CD4-positive, alpha-beta T cell (primary cell): Measurements from ENCODE around the gene MLLT6. TPM values are rescaled to one million over a fixed set of nuclear protein-coding genes. Genes with fewer than 3 reads are reported as not detected.

ENCODE experiments used
- ATAC-seq: fragments of 200-7000 bp; cut with Tn5 transposase; one replicate; pipeline ENCODE4 v1.10.0; 2022; ENCODE audit warnings: mild to moderate bottlenecking; ENCODE audit not compliant: poor library complexity
- CTCF ChIA-PET: fragments of 350-600 bp; sonication (Branson Sonifier 250); formaldehyde crosslinking; loops from one replicate; lab custom pipeline; 2021; ENCODE audit warnings: antibody characterized with exemption, inconsistent platforms; lab: Charles Lee
- POLR2A ChIA-PET: fragments of 350-600 bp; sonication (Branson Sonifier 250); formaldehyde crosslinking; loops from one replicate; lab custom pipeline; 2021; ENCODE audit warnings: antibody characterized with exemption, inconsistent platforms; lab: Charles Lee
- DNase-seq, 14 experiments: peaks; one replicate each; pipeline ENCODE4 v3.0.0-alpha.2; 2013 to 2020; ENCODE audit warnings: mixed read lengths in 2 of 14
- H3K27ac ChIP-seq, 2 donors: one replicate each; pipeline versions ENCODE4 v1.5.1 to v1.7.0; 2013; ENCODE audit warnings: low read length in 2 of 2, low read depth in 1 of 2, mild to moderate bottlenecking in 1 of 2
- H3K27me3 ChIP-seq, 2 experiments: 1 replicate in 1 of 2; 2 replicates in 1 of 2; pipeline versions ENCODE4 v1.6.1 to v1.7.0; 2013; ENCODE audit warnings: low read length in 2 of 2, control low read depth in 1 of 2, mild to moderate bottlenecking in 1 of 2, moderate library complexity in 1 of 2; ENCODE audit not compliant: insufficient read depth in 2 of 2, control insufficient read depth in 1 of 2
- H3K36me3 ChIP-seq: one replicate; pipeline ENCODE4 v1.6.1; 2013; ENCODE audit warnings: low read length, control low read depth; ENCODE audit not compliant: insufficient read depth
- H3K4me1 ChIP-seq: one replicate; pipeline ENCODE4 v1.6.1; 2013; ENCODE audit warnings: low read length, control low read depth; ENCODE audit not compliant: insufficient read depth
- H3K4me3 ChIP-seq: one replicate; pipeline ENCODE4 v1.5.1; 2013; ENCODE audit warnings: mild to moderate bottlenecking, low read length, moderate library complexity
- H3K9me3 ChIP-seq, 2 experiments: 1 replicate in 1 of 2; 2 replicates in 1 of 2; pipeline versions ENCODE4 v1.6.1 to v1.7.0; 2013; ENCODE audit warnings: low read length in 2 of 2, mild to moderate bottlenecking in 2 of 2, control low read depth in 1 of 2, moderate library complexity in 1 of 2; ENCODE audit not compliant: control insufficient read depth in 1 of 2, insufficient read depth in 1 of 2
- H3K27ac Mint-ChIP-seq: one replicate; pipeline ENCODE4 v1.8.0; 2020; ENCODE audit warnings: mixed read lengths
- H3K27me3 Mint-ChIP-seq: one replicate; pipeline ENCODE4 v1.8.0; 2021; ENCODE audit warnings: mixed read lengths
- H3K36me3 Mint-ChIP-seq: one replicate; pipeline ENCODE4 v1.8.0; 2021; ENCODE audit warnings: low read depth, mixed read lengths
- H3K4me1 Mint-ChIP-seq: one replicate; pipeline ENCODE4 v1.8.0; 2021; ENCODE audit warnings: low read depth, mixed read lengths
- H3K4me3 Mint-ChIP-seq: one replicate; pipeline ENCODE4 v1.8.0; 2020; ENCODE audit warnings: mild to moderate bottlenecking, mixed read lengths
- H3K9me3 Mint-ChIP-seq: one replicate; pipeline ENCODE4 v1.8.0; 2020; ENCODE audit warnings: mixed read lengths
- intact Hi-C, 2 experiments: fragments of 100-400 bp; cut with DNase I in 1 of 2; cut with micrococcal nuclease in 1 of 2; formaldehyde crosslinking; loops; one replicate each; pipeline versions ENCODE4 v1.15.1 to v1.9.0; 2023 to 2025; cut with DNase I, micrococcal nuclease
- total RNA-seq, 174 experiments: library from RNA in 2 of 174; stranded (reverse) in 2 of 174; gene quantifications; one replicate each; pipeline ENCODE4 v1.2.3 and lab custom pipeline; 2021 to 2026
- TF ChIP-seq, protein P1 (sequence below): fragments of 200-600 bp; IDR thresholded peaks from one replicate; pipeline ENCODE4 v1.8.0; 2022; ENCODE audit warnings: antibody characterized with exemption, mild to moderate bottlenecking

The MLLT6 gene
- total RNA-seq, 2 experiments from 2014 or later: 321 to 324 TPM

DNA sequence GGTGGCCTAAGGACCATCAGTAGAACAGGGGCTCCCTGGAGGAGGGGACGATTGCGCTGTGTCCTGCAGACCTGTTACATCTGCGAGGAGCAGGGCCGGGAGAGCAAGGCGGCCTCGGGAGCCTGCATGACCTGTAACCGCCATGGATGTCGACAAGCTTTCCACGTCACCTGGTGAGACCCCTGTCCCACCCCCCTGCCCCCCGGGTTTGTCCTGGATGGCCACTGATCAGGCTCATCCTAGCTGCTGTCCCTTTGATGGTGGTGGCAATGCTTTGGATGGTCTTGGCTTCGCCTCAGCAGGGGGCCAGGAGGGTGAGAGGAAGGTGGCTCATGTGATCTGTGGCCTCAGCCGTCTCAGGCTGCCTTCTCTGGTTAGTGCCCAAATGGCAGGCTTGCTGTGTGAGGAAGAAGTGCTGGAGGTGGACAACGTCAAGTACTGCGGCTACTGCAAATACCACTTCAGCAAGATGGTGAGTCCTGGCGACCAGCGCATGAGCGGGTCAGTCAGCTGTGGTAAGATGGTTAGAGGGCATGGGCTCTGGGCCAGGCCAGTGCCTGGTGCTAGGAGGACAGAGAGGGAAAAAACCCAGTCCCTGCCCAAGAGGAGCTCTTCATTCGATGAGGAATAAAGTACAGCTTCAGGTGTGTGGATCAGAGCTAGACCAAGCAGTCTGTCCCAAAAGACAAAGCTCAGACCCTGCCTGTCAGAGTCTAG, 4.2 kb downstream of the MLLT6 start:
- POLR2A ChIA-PET: interaction anchor here (2.4 kb wide), 1 partner anchor 19 kb away, joined by 17 read pairs; no protein-coding TSS in a partner anchor
- peaks cover 74% of the 10 kb centered on the region for H3K4me1 ChIP-seq
- TF ChIP-seq, protein P1, sequence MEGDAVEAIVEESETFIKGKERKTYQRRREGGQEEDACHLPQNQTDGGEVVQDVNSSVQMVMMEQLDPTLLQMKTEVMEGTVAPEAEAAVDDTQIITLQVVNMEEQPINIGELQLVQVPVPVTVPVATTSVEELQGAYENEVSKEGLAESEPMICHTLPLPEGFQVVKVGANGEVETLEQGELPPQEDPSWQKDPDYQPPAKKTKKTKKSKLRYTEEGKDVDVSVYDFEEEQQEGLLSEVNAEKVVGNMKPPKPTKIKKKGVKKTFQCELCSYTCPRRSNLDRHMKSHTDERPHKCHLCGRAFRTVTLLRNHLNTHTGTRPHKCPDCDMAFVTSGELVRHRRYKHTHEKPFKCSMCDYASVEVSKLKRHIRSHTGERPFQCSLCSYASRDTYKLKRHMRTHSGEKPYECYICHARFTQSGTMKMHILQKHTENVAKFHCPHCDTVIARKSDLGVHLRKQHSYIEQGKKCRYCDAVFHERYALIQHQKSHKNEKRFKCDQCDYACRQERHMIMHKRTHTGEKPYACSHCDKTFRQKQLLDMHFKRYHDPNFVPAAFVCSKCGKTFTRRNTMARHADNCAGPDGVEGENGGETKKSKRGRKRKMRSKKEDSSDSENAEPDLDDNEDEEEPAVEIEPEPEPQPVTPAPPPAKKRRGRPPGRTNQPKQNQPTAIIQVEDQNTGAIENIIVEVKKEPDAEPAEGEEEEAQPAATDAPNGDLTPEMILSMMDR: no peak
- H3K27me3 ChIP-seq: no peaks in the 10 kb centered on the region
- intact Hi-C loops: no loop called here
- CTCF ChIA-PET: interaction anchor here (1.7 kb wide), 1 partner anchor 26 kb away, joined by 4 read pairs; no protein-coding TSS in a partner anchor
- H3K27ac ChIP-seq: no peak overlapping the region
- peaks cover 55% of the 10 kb centered on the region for H3K4me1 Mint-ChIP-seq
- H3K27me3 Mint-ChIP-seq: no peaks in the 10 kb centered on the region
- H3K9me3 ChIP-seq: no peaks in the 10 kb centered on the region
- H3K9me3 Mint-ChIP-seq: no peaks in the 10 kb centered on the region
- ATAC-seq (no peak), DNase-seq (no peak)
- peak overlapping the region; percentile 58 for H3K27ac Mint-ChIP-seq
- H3K36me3 ChIP-seq: peaks cover 66% of the 10 kb centered on the region
- H3K36me3 Mint-ChIP-seq: peaks cover 90% of the 10 kb centered on the region
- no peak overlapping the region for H3K4me3 ChIP-seq
- H3K4me3 Mint-ChIP-seq: no peak overlapping the region

DNA sequence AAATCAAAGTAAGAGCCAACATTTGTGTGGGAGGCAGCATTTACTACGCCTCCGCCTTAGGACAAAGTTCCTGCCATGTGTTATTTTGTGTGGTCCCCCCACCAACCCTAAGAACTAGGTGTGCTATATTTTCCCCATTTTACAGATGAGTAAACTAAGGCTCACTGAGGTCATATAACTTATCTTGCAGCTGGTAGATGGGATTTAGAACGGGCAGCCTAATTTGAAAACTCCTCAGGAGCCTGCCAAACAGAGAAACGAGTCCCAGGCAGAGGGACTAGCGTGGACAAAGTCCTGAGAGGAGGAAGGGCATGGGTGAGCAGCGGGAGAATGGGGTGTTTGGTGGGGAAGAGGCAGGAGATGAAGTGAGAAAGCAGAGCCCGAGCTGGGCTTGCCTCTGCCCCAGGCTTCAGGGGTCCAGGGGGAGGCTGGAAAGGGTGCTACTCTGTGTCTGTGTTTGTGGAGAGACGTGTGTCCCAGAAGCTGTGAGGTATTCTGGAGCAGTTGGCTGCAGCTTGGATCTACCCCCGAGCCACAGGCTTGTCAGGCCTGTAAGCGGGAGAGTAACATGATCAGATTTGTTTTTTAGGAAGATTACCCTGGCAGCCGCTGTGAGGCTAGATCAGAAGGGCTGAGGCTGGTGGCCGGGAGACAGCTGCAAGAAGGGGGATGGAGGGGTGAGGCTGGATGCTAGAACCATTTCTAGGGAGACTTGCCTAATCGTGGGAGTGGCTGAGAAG, 5.0 kb downstream of the MLLT6 start:
- intact Hi-C loops: no loop called here
- ATAC-seq: no peak
- Mint-ChIP-seq H3K4me3 (peak overlapping the region; percentile 35), H3K27me3 (no peaks in the 10 kb centered on the region), H3K36me3 (peaks cover 90% of the 10 kb centered on the region), H3K27ac (peak overlapping the region; percentile 58), H3K4me1 (peaks cover 52% of the 10 kb centered on the region), H3K9me3 (no peaks in the 10 kb centered on the region)
- Histone ChIP-seq H3K4me1 (peaks cover 70% of the 10 kb centered on the region), H3K4me3 (no peak overlapping the region), H3K27me3 (no peaks in the 10 kb centered on the region), H3K36me3 (peaks cover 72% of the 10 kb centered on the region), H3K27ac (no peak overlapping the region), H3K9me3 (no peaks in the 10 kb centered on the region)
- TF ChIP-seq, protein P1: no peak
- DNase-seq: no peak
- ChIA-PET CTCF (interaction anchor here (0.5 kb wide), 1 partner anchor 23 kb away, joined by 3 read pairs; no protein-coding TSS in a partner anchor), POLR2A (interaction anchor here (2.4 kb wide), 1 partner anchor 18 kb away, joined by 17 read pairs; no protein-coding TSS in a partner anchor)

DNA sequence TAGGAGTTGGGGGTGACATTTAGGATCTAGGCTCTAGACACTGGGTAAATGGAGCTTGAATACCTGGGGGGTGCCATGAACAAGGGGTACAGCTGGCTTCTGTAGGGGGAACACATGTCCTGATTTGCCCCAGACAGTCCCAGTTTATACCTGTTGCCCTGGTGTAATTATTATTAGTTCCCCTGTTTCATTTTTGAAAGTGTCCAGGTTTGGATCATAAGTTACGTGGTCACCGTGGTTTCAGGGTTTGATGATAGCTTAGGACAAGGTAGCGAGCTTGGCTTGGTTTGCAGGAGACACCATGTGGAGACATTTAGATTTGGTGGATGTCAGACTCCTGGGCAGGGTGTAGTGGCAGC, 5.5 kb downstream of the MLLT6 start:
- no peak for DNase-seq
- Mint-ChIP-seq H3K9me3 (no peaks in the 10 kb centered on the region), H3K4me1 (peaks cover 52% of the 10 kb centered on the region), H3K36me3 (peaks cover 95% of the 10 kb centered on the region), H3K4me3 (no peak overlapping the region), H3K27ac (peak overlapping the region; percentile 50), H3K27me3 (no peaks in the 10 kb centered on the region)
- intact Hi-C loops: no loop called here
- H3K36me3 ChIP-seq: peaks cover 78% of the 10 kb centered on the region
- ChIA-PET POLR2A (interaction anchor here (0.9 to 2.4 kb wide), 2 partner anchors 9 to 17 kb away, joined by 3 to 17 read pairs; no protein-coding TSS in a partner anchor), CTCF (no interaction called here)
- no peak overlapping the region for H3K27ac ChIP-seq
- H3K27me3 ChIP-seq: no peaks in the 10 kb centered on the region
- TF ChIP-seq, protein P1: no peak
- H3K9me3 ChIP-seq: no peaks in the 10 kb centered on the region
- ATAC-seq: no peak
- no peak overlapping the region for H3K4me3 ChIP-seq
- peaks cover 70% of the 10 kb centered on the region for H3K4me1 ChIP-seq
